ENCODE measurements around the gene SLC4A1.

SLC4A1 gene

DNA sequence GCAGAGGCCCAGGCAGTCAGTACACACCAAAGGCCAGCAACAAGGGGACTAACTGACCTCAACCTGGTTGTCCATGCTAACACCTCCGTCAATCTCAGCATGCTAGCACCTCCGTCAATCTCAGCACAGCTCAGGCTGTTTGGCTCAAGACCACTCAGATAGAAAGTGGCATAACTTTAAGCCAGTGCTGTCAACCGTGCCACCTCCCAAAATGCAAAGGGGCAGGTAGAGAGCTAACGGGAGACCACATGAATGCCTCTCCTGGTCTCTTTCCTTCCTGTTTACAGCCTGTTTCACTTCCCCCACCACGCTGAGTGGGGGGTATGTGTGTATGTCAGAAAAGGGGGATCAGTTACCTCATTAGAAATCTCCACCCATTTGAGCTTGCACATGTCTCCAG lies 51.8 kb downstream of the SLC4A1 start:
- H3K27ac ChIP-seq (ENCODE audit: low read length): no peak overlapping the region
- H3K36me3 ChIP-seq (ENCODE audit: insufficient read depth, low read depth, low read length): peaks cover 60% of the 10 kb centered on the region
- H3K9ac ChIP-seq (ENCODE audit: low read depth, low read length): no peak overlapping the region
- no peaks in the 10 kb centered on the region for H3K9me3 ChIP-seq (ENCODE audit: insufficient read depth, low read depth, low read length)
- no peak overlapping the region for H3K4me3 ChIP-seq (ENCODE audit: low read length)
- H3K4me1 ChIP-seq (ENCODE audit: insufficient read depth, low read length): peaks cover 6% of the 10 kb centered on the region
- no peaks in the 10 kb centered on the region for H3K27me3 ChIP-seq (ENCODE audit: insufficient read depth, low read length)

DNA sequence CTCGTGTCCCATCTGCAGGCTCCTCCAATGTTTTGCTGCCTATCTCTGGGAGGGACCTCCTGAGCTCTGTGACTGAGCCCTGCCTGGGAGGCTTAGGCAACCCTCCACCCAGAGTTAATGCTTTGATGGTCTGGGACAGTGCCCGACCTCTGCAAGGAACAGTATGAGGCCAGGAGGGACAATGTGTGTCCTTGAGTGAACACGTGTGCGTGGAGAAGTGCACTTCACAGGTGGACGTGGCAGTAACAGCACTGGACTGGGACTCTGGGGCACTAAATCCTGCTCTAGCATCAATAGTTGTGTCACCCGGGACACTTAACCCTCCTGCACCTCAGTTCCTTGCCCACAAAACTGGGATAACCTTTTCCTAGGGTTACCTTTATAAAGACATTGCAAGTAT lies 53.0 kb downstream of the SLC4A1 start:
- Histone ChIP-seq H3K4me3 (ENCODE audit: low read length) (no peak overlapping the region), H3K27ac (ENCODE audit: low read length) (no peak overlapping the region), H3K9me3 (ENCODE audit: insufficient read depth, low read depth, low read length) (no peaks in the 10 kb centered on the region), H3K36me3 (ENCODE audit: insufficient read depth, low read depth, low read length) (peaks cover 67% of the 10 kb centered on the region), H3K27me3 (ENCODE audit: insufficient read depth, low read length) (no peaks in the 10 kb centered on the region), H3K4me1 (ENCODE audit: insufficient read depth, low read length) (peaks cover 9% of the 10 kb centered on the region), H3K9ac (ENCODE audit: low read depth, low read length) (no peak overlapping the region)

DNA sequence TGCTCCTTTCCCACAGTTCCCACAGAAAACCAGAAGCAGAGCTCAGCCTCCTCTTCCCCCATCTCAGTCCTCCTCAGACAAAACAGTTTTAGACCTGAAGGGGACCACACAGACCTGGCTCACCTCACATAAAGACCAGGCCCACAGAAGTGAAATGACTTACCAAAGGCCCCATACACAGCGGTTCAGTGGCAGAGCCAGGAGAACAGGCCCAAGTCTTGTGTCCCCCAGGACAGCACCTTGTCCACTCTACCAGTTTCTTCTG lies 53.8 kb downstream of the SLC4A1 start:
- Histone ChIP-seq H3K9me3 (ENCODE audit: insufficient read depth, low read depth, low read length) (no peaks in the 10 kb centered on the region), H3K27ac (ENCODE audit: low read length) (no peak overlapping the region), H3K9ac (ENCODE audit: low read depth, low read length) (no peak overlapping the region), H3K27me3 (ENCODE audit: insufficient read depth, low read length) (no peaks in the 10 kb centered on the region), H3K4me1 (ENCODE audit: insufficient read depth, low read length) (peaks cover 9% of the 10 kb centered on the region), H3K4me3 (ENCODE audit: low read length) (no peak overlapping the region), H3K36me3 (ENCODE audit: insufficient read depth, low read depth, low read length) (peaks cover 75% of the 10 kb centered on the region)

- Histone ChIP-seq H3K9ac (ENCODE audit: low read depth, low read length) (no peak overlapping the region), H3K36me3 (ENCODE audit: insufficient read depth, low read depth, low read length) (peaks cover 80% of the 10 kb centered on the region), H3K9me3 (ENCODE audit: insufficient read depth, low read depth, low read length) (no peaks in the 10 kb centered on the region), H3K4me3 (ENCODE audit: low read length) (no peak overlapping the region), H3K4me1 (ENCODE audit: insufficient read depth, low read length) (peaks cover 9% of the 10 kb centered on the region), H3K27ac (ENCODE audit: low read length) (no peak overlapping the region), H3K27me3 (ENCODE audit: insufficient read depth, low read length) (no peaks in the 10 kb centered on the region)
Measured at GRCh38 chr17:44213403-44214229, 54.3 kb downstream of the SLC4A1 start.

- Histone ChIP-seq H3K27ac (ENCODE audit: low read length) (no peak overlapping the region), H3K4me1 (ENCODE audit: insufficient read depth, low read length) (peaks cover 7% of the 10 kb centered on the region), H3K9me3 (ENCODE audit: insufficient read depth, low read depth, low read length) (no peaks in the 10 kb centered on the region), H3K27me3 (ENCODE audit: insufficient read depth, low read length) (no peaks in the 10 kb centered on the region), H3K36me3 (ENCODE audit: insufficient read depth, low read depth, low read length) (peaks cover 89% of the 10 kb centered on the region), H3K9ac (ENCODE audit: low read depth, low read length) (no peak overlapping the region), H3K4me3 (ENCODE audit: low read length) (no peak overlapping the region)
Measured at GRCh38 chr17:44212507-44213402, 55.2 kb downstream of the SLC4A1 start.

GRCh38 chr17:44211281-44212265 lies 56.4 kb downstream of the SLC4A1 start:
- Histone ChIP-seq H3K4me1 (ENCODE audit: insufficient read depth, low read length) (peaks cover 3% of the 10 kb centered on the region; the same call in 1 of the 2 replicates), H3K4me3 (ENCODE audit: low read length) (no peak overlapping the region), H3K27ac (ENCODE audit: low read length) (no peak overlapping the region), H3K9me3 (ENCODE audit: insufficient read depth, low read depth, low read length) (no peaks in the 10 kb centered on the region), H3K36me3 (ENCODE audit: insufficient read depth, low read depth, low read length) (peaks cover 90% of the 10 kb centered on the region), H3K9ac (ENCODE audit: low read depth, low read length) (no peak overlapping the region; the same call in 1 of the 2 replicates), H3K27me3 (ENCODE audit: insufficient read depth, low read length) (no peaks in the 10 kb centered on the region)

- H3K4me1 ChIP-seq (ENCODE audit: insufficient read depth, low read length): peaks cover 3% of the 10 kb centered on the region; the same call in 1 of the 2 replicates
- peak overlapping the region; percentile 17 for H3K27ac ChIP-seq (ENCODE audit: low read length)
- peak overlapping the region; percentile 45; the same call in 1 of the 2 replicates for H3K9ac ChIP-seq (ENCODE audit: low read depth, low read length)
- H3K36me3 ChIP-seq (ENCODE audit: insufficient read depth, low read depth, low read length): peaks cover 86% of the 10 kb centered on the region
- no peak overlapping the region; the same call in 1 of the 2 replicates for H3K4me3 ChIP-seq (ENCODE audit: low read length)
- no peaks in the 10 kb centered on the region for H3K27me3 ChIP-seq (ENCODE audit: insufficient read depth, low read length)
- no peaks in the 10 kb centered on the region for H3K9me3 ChIP-seq (ENCODE audit: insufficient read depth, low read depth, low read length)
Measured at GRCh38 chr17:44210342-44211192, 57.4 kb downstream of the SLC4A1 start.

- Histone ChIP-seq H3K9ac (ENCODE audit: low read depth, low read length) (no peak overlapping the region), H3K4me1 (ENCODE audit: insufficient read depth, low read length) (peaks cover 3% of the 10 kb centered on the region; the same call in 1 of the 2 replicates), H3K27me3 (ENCODE audit: insufficient read depth, low read length) (no peaks in the 10 kb centered on the region), H3K9me3 (ENCODE audit: insufficient read depth, low read depth, low read length) (no peaks in the 10 kb centered on the region), H3K27ac (ENCODE audit: low read length) (no peak overlapping the region), H3K4me3 (ENCODE audit: low read length) (no peak overlapping the region), H3K36me3 (ENCODE audit: insufficient read depth, low read depth, low read length) (peaks cover 79% of the 10 kb centered on the region)
Measured at GRCh38 chr17:44209786-44210341, 58.1 kb downstream of the SLC4A1 start.

DNA sequence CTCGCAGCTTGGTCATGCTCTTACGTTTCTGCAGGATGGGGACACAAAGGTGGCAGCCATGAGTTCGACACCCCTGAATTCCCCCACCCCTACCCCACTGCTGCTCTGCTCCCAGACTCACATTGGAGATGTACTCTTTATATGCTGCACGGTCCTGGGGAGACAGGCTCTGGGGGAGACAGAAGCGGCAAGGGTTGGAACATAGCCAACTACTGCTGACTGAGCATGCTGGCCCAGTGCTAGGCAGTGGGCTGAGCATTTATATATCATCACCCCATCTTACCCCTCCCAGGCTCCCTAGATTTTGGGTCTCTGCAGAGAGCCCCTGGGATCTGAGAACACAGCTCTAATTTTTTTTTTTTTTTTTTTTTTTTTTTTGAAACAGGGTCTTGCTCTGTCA lies 60.2 kb downstream of the SLC4A1 start:
- no peak overlapping the region for H3K9ac ChIP-seq (ENCODE audit: low read depth, low read length)
- no peak overlapping the region for H3K27ac ChIP-seq (ENCODE audit: low read length)

DNA sequence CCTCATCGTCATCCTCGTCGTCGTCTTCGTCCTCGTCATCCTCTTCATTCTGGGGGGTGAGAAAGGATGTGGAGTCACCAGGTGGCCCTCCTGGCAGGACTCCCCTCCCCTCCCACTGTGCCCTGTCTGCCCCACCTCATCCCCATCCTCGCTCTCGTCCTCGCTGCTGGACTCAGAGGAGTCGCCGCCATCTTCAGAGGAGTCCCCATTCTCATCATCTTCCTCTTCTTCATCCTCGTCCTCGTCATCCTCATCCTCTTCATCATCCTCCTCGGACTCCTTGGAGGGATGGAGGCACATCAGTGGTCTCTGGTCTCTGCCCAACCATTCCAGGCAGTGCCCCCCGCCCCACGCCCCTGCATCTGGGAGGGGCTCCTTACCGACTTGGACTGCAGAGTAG lies 60.6 kb downstream of the SLC4A1 start:
- Histone ChIP-seq H3K27ac (ENCODE audit: low read length) (no peak overlapping the region), H3K36me3 (ENCODE audit: insufficient read depth, low read depth, low read length) (peaks cover 57% of the 10 kb centered on the region), H3K27me3 (ENCODE audit: insufficient read depth, low read length) (no peaks in the 10 kb centered on the region), H3K9ac (ENCODE audit: low read depth, low read length) (no peak overlapping the region), H3K9me3 (ENCODE audit: insufficient read depth, low read depth, low read length) (no peaks in the 10 kb centered on the region), H3K4me3 (ENCODE audit: low read length) (no peak overlapping the region), H3K4me1 (ENCODE audit: insufficient read depth, low read length) (peaks cover 3% of the 10 kb centered on the region; the same call in 1 of the 2 replicates)

More for the DNA sequence above, 60.2 kb downstream of the SLC4A1 start:
- Histone ChIP-seq H3K9me3 (ENCODE audit: insufficient read depth, low read depth, low read length) (no peaks in the 10 kb centered on the region), H3K36me3 (ENCODE audit: insufficient read depth, low read depth, low read length) (peaks cover 57% of the 10 kb centered on the region), H3K4me3 (ENCODE audit: low read length) (no peak overlapping the region), H3K4me1 (ENCODE audit: insufficient read depth, low read length) (peaks cover 3% of the 10 kb centered on the region; the same call in 1 of the 2 replicates), H3K27me3 (ENCODE audit: insufficient read depth, low read length) (no peaks in the 10 kb centered on the region)
